ENCODE data around the gene ZDHHC18.

The ZDHHC18 gene, protein sequence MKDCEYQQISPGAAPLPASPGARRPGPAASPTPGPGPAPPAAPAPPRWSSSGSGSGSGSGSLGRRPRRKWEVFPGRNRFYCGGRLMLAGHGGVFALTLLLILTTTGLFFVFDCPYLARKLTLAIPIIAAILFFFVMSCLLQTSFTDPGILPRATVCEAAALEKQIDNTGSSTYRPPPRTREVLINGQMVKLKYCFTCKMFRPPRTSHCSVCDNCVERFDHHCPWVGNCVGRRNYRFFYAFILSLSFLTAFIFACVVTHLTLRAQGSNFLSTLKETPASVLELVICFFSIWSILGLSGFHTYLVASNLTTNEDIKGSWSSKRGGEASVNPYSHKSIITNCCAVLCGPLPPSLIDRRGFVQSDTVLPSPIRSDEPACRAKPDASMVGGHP

DNA sequence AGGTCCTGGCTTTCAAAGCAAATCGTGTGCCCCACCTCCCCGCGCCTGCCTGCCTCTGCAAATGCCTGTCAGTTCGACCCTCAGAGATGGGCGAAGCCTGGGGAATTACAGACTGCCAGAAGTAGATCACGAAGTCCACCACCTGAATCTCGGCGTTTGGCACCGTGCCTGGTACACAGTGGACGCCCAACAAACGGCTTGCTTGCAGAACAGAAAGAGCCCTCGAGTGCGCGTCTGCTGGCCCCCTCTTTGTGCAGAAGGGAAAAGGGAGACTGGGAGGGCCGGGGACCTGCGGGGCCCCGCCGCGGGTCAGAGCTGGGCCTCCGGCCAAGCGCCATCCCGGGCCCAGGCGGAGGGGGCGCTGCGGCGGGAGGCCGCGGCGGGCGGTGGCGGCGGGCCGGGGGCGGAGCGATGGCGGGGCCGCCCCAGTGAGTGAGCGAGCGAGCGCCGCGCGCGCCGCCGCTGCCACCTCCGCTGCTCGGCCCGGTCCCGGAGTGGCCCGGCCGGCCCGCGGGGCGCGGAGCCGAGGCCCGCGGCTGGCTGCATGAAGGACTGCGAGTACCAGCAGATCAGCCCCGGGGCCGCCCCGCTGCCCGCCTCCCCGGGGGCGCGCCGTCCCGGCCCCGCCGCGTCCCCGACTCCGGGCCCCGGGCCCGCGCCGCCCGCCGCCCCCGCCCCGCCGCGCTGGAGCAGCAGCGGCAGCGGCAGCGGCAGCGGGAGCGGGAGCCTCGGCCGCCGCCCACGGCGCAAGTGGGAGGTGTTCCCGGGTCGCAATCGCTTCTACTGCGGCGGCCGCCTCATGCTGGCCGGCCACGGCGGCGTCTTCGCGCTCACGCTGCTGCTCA lies at the start of gene ZDHHC18:
ZDHHC18 (plus strand) TSS at position 428 of the 845 bp plus-strand sequence; CDS start at position 545, 117 bp downstream.
- peak; percentile 69 for DNase-seq (ENCODE audit: low spot score)

DNA sequence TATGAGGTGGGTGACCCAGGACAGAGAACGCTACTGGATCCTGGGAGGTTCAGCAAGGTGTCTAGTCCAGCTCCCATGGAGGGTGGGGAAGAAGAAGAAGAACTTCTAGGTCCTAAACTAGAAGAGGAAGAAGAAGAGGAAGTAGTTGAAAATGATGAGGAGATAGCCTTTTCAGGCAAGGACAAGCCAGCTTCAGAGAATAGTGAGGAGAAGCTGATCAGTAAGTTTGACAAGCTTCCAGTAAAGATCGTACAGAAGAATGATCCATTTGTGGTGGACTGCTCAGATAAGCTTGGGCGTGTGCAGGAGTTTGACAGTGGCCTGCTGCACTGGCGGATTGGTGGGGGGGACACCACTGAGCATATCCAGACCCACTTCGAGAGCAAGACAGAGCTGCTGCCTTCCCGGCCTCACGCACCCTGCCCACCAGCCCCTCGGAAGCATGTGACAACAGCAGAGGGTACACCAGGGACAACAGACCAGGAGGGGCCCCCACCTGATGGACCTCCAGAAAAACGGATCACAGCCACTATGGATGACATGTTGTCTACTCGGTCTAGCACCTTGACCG lies 47.3 kb upstream of the ZDHHC18 start:
- no peak for DNase-seq (ENCODE audit: low spot score)

DNA sequence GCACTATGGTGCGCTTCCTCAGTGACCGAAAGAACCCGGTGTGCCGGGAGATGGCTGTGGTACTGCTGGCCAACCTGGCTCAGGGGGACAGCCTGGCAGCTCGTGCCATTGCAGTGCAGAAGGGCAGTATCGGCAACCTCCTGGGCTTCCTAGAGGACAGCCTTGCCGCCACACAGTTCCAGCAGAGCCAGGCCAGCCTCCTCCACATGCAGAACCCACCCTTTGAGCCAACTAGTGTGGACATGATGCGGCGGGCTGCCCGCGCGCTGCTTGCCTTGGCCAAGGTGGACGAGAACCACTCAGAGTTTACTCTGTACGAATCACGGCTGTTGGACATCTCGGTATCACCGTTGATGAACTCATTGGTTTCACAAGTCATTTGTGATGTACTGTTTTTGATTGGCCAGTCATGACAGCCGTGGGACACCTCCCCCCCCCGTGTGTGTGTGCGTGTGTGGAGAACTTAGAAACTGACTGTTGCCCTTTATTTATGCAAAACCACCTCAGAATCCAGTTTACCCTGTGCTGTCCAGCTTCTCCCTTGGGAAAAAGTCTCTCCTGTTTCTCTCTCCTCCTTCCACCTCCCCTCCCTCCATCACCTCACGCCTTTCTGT lies 46.0 kb upstream of the ZDHHC18 start:
- DNase-seq (ENCODE audit: low spot score), result no peak

DNA sequence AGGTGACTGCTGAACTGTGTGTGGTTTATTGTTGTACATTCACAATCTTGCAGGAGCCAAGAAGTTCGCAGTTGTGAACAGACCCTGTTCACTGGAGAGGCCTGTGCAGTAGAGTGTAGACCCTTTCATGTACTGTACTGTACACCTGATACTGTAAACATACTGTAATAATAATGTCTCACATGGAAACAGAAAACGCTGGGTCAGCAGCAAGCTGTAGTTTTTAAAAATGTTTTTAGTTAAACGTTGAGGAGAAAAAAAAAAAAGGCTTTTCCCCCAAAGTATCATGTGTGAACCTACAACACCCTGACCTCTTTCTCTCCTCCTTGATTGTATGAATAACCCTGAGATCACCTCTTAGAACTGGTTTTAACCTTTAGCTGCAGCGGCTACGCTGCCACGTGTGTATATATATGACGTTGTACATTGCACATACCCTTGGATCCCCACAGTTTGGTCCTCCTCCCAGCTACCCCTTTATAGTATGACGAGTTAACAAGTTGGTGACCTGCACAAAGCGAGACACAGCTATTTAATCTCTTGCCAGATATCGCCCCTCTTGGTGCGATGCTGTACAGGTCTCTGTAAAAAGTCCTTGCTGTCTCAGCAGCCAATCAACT lies 45.2 kb upstream of the ZDHHC18 start:
- DNase-seq (ENCODE audit: low spot score), result no peak

DNA sequence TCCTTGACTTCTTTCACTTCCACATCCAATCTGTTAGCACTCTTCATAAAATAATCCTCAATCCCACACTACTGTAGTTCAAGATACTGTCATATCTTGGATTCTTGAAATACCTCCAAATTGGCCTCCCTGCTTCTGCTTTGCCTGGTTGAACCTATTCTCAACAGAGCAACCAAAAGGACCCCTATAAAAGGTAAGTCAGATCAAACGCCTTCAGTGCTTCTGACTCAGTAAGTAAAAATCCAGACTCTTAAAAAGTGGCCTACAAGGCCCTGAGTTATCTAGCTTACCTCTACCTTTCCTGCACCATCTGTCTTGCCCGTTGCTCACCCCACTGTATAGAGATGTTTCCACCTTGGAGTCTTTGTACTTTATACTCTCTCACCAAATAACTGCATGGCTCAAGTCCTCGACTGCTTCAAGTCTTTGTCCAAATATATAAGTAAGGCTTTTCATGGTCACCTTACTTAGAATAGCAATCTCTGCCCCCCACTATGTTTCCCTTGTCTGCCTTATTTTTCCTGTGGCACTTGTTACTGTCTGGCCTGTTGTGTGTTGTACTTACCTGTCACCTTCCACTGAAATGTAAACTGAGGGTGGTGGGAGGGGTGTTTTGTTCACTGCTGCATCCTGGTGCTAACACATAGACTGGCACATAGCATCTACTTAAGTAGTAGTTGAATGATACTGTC lies 43.8 kb upstream of the ZDHHC18 start:
- no peak for DNase-seq (ENCODE audit: low spot score)

DNA sequence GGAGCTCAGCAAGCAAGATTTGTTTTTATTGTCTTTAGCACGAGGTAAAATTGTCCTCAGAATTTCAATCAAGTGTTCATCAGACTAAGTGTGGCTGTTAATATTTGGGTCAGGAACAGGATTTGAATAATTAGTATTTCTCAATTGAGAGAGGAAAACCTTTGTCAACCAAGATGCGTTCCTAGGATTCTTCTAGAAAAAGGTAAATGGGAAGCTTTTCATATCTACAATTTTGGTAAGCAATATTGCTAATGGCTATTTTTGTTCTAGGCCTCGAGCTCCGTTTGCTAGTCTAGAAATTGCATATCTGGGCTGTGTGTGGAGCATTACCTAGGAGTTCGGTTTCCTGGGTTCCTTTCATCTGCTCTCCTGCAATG lies 42.9 kb upstream of the ZDHHC18 start:
- DNase-seq (ENCODE audit: low spot score), result no peak

DNA sequence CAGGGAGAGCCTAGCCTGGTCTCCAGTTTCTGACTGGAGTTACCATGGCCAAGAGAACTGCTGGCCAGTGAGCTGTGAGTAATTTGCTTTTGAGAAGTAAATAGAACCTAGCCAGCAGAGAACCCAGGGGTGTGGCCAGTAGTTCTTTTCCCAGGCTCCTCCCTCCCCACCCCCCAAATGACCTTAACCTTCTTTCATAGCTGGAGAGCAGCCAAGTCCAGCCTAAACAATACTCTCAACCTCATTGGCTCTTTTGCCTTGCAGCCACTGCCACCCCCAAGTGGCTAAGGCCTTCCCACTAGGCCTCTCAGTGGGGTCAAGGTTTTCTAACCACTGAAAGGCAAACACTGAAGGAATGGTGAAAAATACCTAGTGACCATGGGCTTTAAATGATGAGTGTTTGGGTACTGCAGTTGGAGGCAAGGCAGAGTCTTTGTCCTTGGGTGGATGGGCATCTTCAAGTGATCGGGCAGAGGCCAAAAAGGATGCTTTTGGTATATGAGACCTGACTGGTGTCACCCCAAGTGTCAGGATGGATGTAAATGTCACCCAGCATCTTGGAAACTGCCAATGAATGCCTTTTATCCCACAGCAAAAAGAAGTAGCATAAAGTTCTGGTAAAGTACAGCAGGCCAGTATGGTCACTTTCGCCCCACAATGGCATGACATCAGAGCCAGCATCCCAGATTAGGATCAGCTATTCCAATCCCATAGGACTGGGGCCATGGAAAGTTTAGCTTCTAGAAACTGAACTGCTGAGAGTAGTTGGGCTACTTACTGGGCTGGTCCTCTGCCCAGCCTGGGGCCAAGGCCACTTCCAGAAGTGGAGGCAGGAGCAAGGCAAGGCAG lies 42.2 kb upstream of the ZDHHC18 start:
- DNase-seq (ENCODE audit: low spot score), result no peak

DNA sequence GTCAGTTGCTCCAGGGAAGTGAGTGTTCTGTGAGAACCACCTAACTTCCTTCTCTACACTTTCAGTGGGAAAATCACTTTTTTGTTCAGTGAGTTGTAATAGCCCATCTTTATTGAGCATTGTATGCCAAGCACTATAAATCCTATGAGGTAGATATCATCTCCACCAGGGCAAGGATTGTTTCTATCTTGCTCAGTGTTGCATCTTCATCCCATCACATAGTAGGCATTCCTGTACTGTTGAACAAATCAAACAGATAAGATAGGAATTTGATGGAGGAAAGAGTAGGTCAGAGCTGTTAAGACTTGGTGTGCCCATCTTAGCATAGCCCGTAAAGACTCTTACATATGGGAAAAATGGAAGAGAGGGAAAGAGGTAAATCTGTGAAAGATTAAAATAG lies 41.6 kb upstream of the ZDHHC18 start:
- no peak for DNase-seq (ENCODE audit: low spot score)

DNA sequence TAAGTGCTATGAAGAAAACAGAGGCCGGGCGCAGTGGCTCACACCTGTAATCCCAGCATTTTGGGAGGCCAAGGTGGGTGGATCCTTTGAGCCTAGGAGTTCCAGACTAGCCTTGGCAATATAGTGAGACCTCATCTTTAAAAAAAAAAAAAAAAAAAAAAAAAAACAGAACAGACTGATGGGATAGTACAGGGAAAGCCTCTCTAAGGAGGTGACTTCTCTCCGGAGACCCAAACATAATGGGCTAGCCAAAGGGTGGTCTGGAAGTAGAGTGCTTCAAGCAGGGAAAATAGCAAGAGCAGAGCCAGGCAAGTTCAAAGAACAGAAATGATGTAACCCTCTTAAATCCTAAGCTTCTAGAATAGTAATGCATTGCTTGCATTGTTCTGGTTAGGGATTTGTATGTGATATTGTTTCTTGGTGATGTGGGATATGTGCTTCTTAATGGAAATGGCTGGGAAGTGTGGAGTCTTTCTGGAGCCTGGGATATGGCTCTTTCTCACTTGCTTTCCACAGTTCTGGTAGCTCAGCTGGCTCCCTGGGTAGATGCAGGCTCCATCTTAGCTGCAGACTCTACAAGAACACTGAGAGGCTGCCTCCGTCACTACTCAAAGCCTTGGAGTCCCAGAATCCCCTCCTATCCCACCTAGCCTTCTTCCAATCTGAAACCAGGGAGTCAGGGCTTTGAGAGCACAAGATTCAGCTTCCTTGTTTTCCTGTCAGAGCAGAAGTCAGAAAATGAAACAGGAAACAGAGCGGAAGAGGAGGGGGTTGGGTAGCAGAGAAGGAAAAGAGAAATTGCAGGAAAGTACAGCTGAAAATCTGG lies 40.7 kb upstream of the ZDHHC18 start:
- no peak for DNase-seq (ENCODE audit: low spot score)

DNA sequence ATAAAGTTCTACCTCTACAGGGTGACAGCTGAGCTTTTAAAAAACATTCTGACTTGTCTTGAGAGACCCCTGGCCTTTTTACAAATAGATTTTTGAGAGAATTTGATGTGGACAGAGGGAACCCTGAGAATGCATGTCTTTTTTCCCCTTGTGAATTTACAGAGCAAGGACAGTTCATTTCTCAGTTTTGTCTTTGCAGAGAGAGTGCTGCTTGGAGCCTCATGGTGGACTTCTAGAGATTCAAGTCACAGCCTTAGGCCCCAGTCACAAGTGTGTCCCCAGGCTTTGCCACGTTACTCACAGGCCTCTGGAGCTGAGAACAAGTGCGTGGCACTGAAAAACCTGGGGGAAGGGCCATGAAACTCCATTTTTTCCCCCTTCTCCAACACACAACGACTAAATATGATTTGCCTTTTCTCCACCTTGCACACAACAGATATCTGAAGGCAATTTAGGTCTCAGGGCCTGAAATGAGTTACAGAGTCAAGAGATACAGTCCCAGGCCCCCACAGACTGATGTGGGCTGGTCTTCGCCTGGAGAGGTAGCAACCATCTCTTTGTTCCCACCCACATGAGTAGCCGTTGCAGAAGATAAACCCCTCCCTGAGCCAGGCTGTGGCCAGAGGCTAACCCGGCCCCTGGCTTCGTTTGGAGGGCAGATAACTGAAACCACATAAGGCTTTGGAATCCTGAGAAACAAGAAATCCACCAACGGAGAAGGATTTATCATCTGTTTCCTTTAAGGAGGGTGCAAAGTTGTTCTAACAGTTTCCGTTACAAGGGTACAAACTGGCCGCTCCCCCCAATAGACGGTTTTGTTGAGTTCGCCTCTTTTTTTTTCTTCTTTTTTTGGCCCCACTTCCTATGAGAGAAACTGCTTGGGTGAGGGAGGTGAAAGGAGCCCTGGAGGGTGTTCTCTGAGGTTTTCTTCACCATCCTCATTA lies 39.8 kb upstream of the ZDHHC18 start:
- DNase-seq (ENCODE audit: low spot score), result peak; percentile 36

DNA sequence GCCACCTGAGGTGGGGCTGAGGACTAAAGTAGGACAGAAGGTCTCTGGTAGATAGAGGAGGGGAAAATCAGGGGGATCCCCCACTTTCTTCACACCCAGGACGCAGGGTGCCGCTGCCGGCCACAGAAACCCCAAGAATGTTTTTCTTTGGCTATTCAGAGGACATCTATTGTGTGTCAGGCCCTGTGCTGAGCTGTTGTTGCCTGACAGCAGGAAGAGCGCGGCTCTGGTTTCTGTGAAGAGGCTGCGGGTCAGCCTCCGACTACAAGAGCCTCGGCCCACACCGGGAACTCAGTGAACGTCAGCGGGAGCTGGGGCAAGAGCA lies 39.1 kb upstream of the ZDHHC18 start:
- peak; percentile 88 for DNase-seq (ENCODE audit: low spot score)

DNA sequence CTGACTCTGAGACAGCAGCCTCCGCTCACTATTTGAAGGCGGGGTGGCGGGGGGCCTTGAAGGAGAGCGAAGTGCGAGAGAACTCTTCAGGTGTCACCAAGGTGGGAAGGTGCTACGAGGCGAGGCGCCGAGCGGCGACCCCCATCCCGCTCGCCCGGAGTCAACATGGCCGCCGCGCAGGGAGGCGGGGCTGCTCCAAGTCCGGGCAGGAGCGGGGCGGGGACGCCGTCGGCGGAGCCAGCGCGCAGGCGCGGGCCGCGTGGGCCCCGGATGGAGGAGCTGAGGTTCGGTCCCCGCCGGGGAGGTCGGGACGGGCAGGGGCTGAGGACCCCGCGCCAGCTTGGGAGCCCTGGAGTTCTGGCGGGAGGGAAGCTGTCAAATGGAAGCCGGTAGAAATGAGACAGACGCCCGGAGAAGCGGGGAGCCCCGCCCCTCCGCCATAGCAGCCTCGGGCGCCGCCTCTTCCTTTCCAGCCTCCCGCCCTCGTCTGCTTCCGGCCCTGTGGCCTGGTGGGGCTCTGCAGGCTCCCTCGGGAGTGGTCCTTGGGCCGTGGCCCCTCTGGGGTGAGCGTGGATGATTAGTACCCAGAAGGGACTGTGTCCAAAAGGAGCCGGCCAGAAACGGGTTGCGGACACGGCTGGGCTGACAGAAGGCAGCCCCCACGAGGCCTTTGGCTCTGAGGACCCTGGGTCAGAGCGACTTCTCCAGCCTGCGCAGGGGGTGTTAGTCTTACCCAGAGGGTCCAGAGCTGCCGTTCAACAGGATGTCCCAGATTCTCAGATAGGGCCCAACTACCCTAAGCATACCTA lies 38.6 kb upstream of the ZDHHC18 start, which contains the start of gene PIGV:
PIGV (plus strand) TSS at position 245 of the 809 bp plus-strand sequence. CDS start 2,866 bp downstream, outside the sequence.
- peak; percentile 84 for DNase-seq (ENCODE audit: low spot score)

DNA sequence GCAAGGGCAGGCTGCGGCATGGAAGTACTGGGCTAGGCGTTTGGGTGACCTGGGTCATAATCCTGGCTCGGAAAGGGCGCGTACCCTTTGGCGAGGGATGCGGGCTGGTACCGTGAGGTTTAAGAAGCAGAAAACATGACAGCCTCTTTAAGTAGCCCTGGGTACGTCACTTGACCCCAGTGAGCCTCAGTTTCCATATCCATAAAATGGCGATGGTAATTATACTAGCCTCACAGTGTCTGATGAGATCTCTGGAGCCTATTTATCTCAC lies 38.0 kb upstream of the ZDHHC18 start:
- DNase-seq (ENCODE audit: low spot score), result no peak

DNA sequence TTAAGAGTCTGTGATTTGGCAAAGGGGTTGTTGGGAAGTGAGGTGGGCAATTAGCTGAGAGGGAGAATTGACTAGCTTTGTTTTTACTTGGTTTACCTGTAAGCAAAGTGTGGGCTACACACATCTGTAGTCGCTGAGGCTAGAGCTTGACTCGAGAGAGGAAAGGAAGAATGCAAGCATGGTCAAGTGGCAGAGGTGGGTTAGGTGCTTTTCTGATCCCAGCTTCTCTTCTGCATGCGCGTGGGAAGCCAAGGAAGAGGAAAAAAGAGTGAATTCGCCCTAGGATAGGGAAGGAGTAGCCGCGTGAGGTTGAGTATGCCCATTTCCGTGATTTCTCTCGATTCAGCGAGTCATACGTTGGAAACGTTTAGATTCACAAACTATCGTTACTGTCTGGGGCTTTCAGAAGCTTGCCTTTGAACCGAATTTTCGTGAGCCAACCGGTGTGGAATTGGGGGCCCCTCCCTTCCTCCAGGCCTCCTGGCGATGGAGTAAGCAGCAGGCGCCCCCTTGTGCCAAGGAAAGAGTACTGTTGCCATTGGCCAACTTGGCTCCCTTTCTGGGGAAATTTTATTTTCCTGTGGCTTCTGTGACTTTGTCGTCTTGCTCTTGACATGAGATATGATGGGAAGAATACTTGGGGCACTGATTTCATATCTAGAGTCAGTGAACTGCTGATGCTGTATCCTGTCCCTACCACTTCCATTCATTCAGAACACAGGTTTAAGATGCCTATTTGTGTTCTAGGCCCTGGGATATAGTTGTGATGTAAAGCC lies 37.5 kb upstream of the ZDHHC18 start:
- DNase-seq (ENCODE audit: low spot score), result peak; percentile 93

DNA sequence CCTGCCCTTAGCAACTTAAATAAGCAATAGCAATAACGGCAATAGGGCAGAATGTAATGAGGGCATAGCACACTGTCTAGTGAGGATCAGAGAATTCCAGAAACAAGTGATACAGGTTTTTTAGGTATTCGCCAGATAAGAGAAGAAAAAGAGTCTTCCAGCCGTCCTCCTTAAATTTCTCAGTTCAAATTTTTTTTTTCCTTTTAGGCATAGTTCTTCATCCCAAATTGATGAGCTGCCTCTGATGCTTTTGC lies 36.9 kb upstream of the ZDHHC18 start:
- no peak for DNase-seq (ENCODE audit: low spot score)

DNA sequence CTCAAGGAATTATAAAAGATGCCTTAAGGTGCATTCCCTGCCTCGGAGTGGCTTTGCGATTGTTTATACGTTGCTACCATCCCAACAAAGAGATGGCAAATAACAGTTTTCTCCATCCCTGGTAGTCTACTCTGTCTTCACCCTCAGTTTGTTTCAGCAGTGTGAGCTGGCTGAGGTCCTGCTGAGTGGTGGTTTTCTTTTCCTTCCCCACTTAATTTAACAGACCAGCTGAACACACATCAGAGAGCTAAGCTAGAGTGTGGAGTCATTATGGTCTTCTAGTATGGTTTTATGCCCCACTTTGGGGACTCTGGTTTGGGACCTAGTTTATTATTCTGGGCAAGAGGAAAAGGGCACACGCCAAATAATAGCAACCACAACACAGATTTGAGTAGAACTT lies 36.6 kb upstream of the ZDHHC18 start:
- DNase-seq (ENCODE audit: low spot score), result no peak

DNA sequence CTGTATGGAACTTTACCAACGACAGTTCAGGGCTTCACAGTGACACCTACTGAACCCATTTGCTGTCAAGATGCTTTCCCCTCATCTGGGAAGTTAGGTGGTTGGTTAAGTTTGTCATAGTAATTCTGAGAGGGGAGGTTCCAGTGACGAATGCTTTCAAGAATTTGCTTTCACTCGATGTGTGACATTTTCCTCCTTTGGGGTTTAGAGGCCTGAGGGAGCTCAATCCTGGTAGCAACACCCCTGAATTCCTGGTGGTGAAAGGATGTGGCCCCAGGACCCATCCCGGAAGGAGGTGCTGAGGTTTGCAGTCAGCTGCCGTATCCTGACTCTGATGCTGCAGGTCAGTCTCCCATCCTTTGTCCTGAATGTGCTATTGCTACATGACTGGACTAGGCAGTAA lies 35.9 kb upstream of the ZDHHC18 start:
- peak; percentile 70 for DNase-seq (ENCODE audit: low spot score)
